Breast epithelium (tissue), 4 donors: Measurements from ENCODE around the gene CAMK2B. TPM values are rescaled to one million over a fixed set of nuclear protein-coding genes. Genes with fewer than 3 reads are reported as not detected.

Source experiments
- DNase-seq, 2 donors: peaks; one replicate each; pipeline ENCODE4 v3.0.0-alpha.2; 2019; ENCODE audit warnings: low spot score in 2 of 2
- H3K27ac ChIP-seq, 2 donors: fragments of 200-600 bp; sonication (generic) in 1 of 2; one replicate each; pipeline ENCODE4 v1.5.1; 2016 to 2019; ENCODE audit warnings: mild to moderate bottlenecking in 1 of 2
- H3K27me3 ChIP-seq, 2 donors: fragments of 200-600 bp; sonication (generic) in 1 of 2; one replicate each; pipeline versions ENCODE4 v1.5.1 to v1.6.0; 2017 to 2019; ENCODE audit warnings: control low read depth in 1 of 2, mild to moderate bottlenecking in 1 of 2
- H3K36me3 ChIP-seq: fragments of 200-600 bp; one replicate; pipeline ENCODE4 v1.5.1; 2019
- H3K4me1 ChIP-seq, 2 donors: fragments of 200-600 bp; sonication (generic); one replicate each; pipeline ENCODE4 v1.5.1; 2016 to 2019; ENCODE audit warnings: control low read depth in 1 of 2
- H3K4me3 ChIP-seq, 3 donors: fragments of 200-600 bp; sonication (generic); 1 replicate in 2 of 3; 2 replicates in 1 of 3; pipeline ENCODE4 v1.5.1; 2016 to 2019; ENCODE audit warnings: mild to moderate bottlenecking in 3 of 3, moderate library complexity in 2 of 3
- H3K9me3 ChIP-seq, 2 donors: fragments of 200-600 bp; sonication (generic) in 1 of 2; one replicate each; pipeline ENCODE4 v1.5.1; 2016 to 2019; ENCODE audit warnings: control low read depth in 1 of 2
- POLR2A ChIP-seq: fragments of 450-650 bp; IDR thresholded peaks from one replicate; pipeline ENCODE4 v1.6.1; 2016; ENCODE audit warnings: antibody characterized with exemption, mild to moderate bottlenecking, moderate library complexity
- POLR2AphosphoS5 ChIP-seq, 3 donors: sonication (generic); formaldehyde crosslinking; IDR thresholded peaks; one replicate each; pipeline ENCODE4 v1.6.1; 2017; ENCODE audit warnings: antibody characterized with exemption in 3 of 3
- intact Hi-C: fragments of 100-400 bp; cut with DNase I; formaldehyde crosslinking; loops from one replicate; pipeline ENCODE4 v1.15.1; 2023; ENCODE audit warnings: low total_unique reads
- total RNA-seq, 3 donors: library from RNA; depleted of rRNA; stranded (reverse); fragments of >200 nt; gene quantifications; one replicate each; pipeline ENCODE4 v1.1.0, GENCODE V29; 2016
- TF ChIP-seq, protein P1 (sequence below), 3 donors: fragments of 450-650 bp; IDR thresholded peaks; one replicate each; pipeline ENCODE4 v1.5.1; 2016 to 2017; ENCODE audit warnings: antibody characterized with exemption in 3 of 3, mild to moderate bottlenecking in 3 of 3, moderate library complexity in 3 of 3

Gene CAMK2B
- total RNA-seq, 3 donors from 2014 or later, result 2.0 to 9.2 TPM; not detected in 1

DNA sequence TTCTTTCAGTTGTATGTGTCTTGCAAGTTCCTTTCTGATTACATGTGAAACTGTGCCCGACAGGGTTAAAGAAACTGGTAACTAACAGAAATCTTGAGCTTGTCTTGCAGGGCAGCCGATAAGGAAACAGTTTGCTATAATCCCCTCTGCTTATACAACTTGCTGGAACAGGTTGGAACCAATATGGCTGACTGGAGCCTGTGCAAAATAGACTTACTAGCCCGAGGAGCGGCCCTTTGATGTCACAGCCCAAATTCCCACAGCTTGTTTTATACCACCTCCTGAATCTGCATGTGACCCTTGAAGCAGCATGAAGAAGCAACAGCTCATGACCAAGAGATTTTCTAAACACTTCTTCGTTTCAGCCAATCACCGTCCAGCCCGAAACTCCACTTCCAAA lies 127.9 kb downstream of the CAMK2B start:
- H3K27ac ChIP-seq, result no peak overlapping the region
- no peaks in the 10 kb centered on the region for H3K27me3 ChIP-seq
- TF ChIP-seq, protein P1, sequence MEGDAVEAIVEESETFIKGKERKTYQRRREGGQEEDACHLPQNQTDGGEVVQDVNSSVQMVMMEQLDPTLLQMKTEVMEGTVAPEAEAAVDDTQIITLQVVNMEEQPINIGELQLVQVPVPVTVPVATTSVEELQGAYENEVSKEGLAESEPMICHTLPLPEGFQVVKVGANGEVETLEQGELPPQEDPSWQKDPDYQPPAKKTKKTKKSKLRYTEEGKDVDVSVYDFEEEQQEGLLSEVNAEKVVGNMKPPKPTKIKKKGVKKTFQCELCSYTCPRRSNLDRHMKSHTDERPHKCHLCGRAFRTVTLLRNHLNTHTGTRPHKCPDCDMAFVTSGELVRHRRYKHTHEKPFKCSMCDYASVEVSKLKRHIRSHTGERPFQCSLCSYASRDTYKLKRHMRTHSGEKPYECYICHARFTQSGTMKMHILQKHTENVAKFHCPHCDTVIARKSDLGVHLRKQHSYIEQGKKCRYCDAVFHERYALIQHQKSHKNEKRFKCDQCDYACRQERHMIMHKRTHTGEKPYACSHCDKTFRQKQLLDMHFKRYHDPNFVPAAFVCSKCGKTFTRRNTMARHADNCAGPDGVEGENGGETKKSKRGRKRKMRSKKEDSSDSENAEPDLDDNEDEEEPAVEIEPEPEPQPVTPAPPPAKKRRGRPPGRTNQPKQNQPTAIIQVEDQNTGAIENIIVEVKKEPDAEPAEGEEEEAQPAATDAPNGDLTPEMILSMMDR (IDR thresholded peaks at IDR 0.05), result no peak
- TF ChIP-seq POLR2A (no peak), POLR2AphosphoS5 (IDR thresholded peaks at IDR 0.05) (no peak)
- H3K9me3 ChIP-seq, result no peaks in the 10 kb centered on the region
- no peaks in the 10 kb centered on the region for H3K36me3 ChIP-seq
- intact Hi-C loops, result no loop called here
- no peak for DNase-seq
- no peak overlapping the region for H3K4me3 ChIP-seq
- peaks cover 6% of the 10 kb centered on the region in 2 donors for H3K4me1 ChIP-seq

DNA sequence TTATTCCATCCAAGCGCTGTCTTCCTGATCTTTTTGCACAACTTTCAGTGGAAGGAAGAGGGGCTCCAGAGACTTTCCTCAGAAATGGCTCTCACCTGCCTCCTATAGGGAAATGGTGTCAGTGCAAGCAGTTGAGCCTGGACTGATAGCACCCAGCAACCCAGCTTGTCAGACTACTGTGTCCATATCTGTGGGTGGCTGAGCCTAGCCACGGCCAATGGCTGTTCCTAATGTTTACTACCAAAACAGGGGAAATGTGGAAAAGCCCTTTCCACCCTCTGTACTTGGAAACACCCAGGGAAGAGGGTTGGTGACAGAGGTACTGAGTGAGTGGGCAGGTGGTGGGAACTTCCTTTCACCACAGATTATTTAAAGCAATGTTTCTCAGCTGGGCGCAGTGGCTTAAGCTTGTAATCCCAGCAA lies 128.9 kb downstream of the CAMK2B start:
- no peak for DNase-seq
- Histone ChIP-seq H3K4me1 (peaks cover under 1% of the 10 kb centered on the region in 2 donors), H3K27ac (no peak overlapping the region), H3K9me3 (no peaks in the 10 kb centered on the region), H3K27me3 (peaks cover 0 to 5% of the 10 kb centered on the region in 2 donors), H3K4me3 (no peak overlapping the region), H3K36me3 (no peaks in the 10 kb centered on the region)
- intact Hi-C loops, result no loop called here
- TF ChIP-seq, protein P1 (IDR thresholded peaks at IDR 0.05), result peak in 2 of 3 donors; percentile 24 to 41
- TF ChIP-seq POLR2A, result no peak

DNA sequence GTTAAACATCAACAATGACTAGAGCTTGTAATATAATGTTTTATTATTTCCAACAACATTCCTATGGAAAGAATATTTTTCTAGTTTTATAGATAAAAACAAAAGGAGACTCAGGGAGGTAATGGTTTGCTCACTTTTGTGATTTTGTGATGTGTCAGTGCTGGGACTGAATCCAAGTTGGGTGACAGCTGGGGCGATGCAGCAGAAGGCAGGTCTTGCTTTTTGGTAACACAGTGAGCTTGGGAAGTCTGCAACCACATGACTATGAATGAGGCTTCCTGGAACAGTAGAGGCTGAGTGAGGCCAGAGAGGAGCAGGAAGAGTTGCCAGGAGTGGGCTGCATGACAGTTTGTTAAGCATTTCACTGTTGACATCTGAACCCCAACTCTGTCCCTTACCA lies 129.5 kb downstream of the CAMK2B start:
- H3K4me1 ChIP-seq, result no peaks in the 10 kb centered on the region
- H3K4me3 ChIP-seq, result no peak overlapping the region
- no peak overlapping the region for H3K27ac ChIP-seq
- TF ChIP-seq, protein P1 (IDR thresholded peaks at IDR 0.05), result no peak
- H3K27me3 ChIP-seq, result peaks cover 0 to 5% of the 10 kb centered on the region in 2 donors
- H3K9me3 ChIP-seq, result no peaks in the 10 kb centered on the region
- no peak for DNase-seq
- no peaks in the 10 kb centered on the region for H3K36me3 ChIP-seq
- intact Hi-C loops, result no loop called here

DNA sequence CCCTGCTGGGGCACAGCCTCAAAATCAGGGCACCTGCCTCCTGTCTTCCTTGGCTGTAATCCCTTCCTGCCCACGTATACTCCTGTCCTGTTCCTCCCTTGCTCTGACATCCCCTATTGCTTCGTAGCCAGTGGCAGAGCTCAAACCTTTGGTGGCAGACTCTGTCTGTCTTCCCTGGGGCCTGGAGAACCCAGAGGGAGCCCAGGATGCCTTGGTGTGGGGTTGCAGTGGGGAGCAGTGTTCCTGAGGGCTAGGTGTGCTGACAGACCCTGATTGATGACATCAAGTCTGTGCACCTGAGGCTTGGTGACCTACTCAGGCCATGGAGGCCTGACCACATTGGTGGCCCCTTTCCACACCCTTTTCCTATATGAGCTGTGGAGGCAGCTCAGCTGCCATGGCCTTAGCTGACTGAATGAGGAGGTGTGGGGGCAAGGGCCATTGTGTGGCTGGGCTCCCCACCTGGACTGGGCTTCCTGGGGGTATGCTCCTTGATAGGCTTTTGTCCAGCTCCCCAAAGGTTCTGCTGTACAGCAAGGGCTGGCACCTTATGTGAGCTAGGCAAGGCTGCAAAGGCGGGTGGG lies 130.7 kb downstream of the CAMK2B start:
- intact Hi-C loops, result no loop called here
- Histone ChIP-seq H3K4me1 (no peaks in the 10 kb centered on the region), H3K27ac (no peak overlapping the region), H3K27me3 (peaks cover 0 to 5% of the 10 kb centered on the region in 2 donors), H3K4me3 (no peak overlapping the region), H3K9me3 (no peaks in the 10 kb centered on the region), H3K36me3 (no peaks in the 10 kb centered on the region)
- DNase-seq, result no peak
- TF ChIP-seq, protein P1 (IDR thresholded peaks at IDR 0.05), result no peak
- TF ChIP-seq POLR2AphosphoS5 (IDR thresholded peaks at IDR 0.05), result no peak
- TF ChIP-seq POLR2A, result no peak

DNA sequence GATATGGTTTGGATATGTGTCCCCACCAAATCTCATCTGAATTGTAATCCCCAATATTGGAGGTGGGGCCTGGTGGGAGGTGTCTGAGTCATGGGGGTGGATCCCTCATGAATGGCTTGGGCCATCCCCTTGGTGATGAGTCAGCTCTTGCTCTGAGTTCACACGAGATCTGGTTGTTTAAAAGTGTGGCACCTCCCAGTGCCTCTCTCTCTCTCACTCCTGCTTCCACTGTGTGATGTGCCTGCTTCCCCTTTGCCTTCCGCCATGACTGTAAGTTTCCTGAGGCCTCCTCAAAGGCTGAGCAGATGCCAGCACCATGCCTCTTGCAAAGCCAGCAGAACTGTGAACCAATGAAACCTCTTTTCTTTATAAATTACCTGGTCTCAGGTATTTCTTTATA lies 131.3 kb downstream of the CAMK2B start:
- no peaks in the 10 kb centered on the region for H3K4me1 ChIP-seq
- no peak for DNase-seq
- H3K27me3 ChIP-seq, result peaks cover 0 to 5% of the 10 kb centered on the region in 2 donors
- no peaks in the 10 kb centered on the region for H3K9me3 ChIP-seq
- no peak overlapping the region for H3K4me3 ChIP-seq
- TF ChIP-seq POLR2AphosphoS5 (IDR thresholded peaks at IDR 0.05), result no peak
- TF ChIP-seq POLR2A, result no peak
- TF ChIP-seq, protein P1 (IDR thresholded peaks at IDR 0.05), result no peak
- intact Hi-C loops, result no loop called here
- H3K27ac ChIP-seq, result no peak overlapping the region
- no peaks in the 10 kb centered on the region for H3K36me3 ChIP-seq
